H1 (cell line): ENCODE data around the gene RTKN2. TPM values are rescaled to one million over a fixed set of nuclear protein-coding genes. Genes with fewer than 3 reads are reported as not detected.

Experiments
- CTCF ChIA-PET: fragments of 300-600 bp; sonication (Branson Sonifier 250); formaldehyde crosslinking; loops from one replicate; lab custom pipeline; 2021; ENCODE audit not compliant: partially characterized antibody; lab: Charles Lee
- POLR2A ChIA-PET: fragments of 300-600 bp; sonication (Branson Sonifier 250); formaldehyde crosslinking; loops from one replicate; lab custom pipeline; 2021; ENCODE audit warnings: inconsistent platforms; ENCODE audit not compliant: partially characterized antibody; lab: Charles Lee
- DNase-seq, 2 experiments: peaks; one replicate each; pipeline versions ENCODE4 v3.0.0 to v3.0.0-alpha.2; 2010 to 2022; ENCODE audit warnings: low spot score in 2 of 2, low read depth in 1 of 2, mixed read lengths in 1 of 2
- FAIRE-seq: peaks from 2 replicates; lab custom pipeline; 2011; peaks lifted over from hg19 to GRCh38; lab: Jason Lieb, UNC
- H2AFZ ChIP-seq: 2 replicates; pipeline ENCODE4 v1.8.1; 2012; ENCODE audit warnings: low read length, inconsistent platforms
- H2AK5ac ChIP-seq: 2 replicates; pipeline ENCODE4 v1.6.1; 2013; ENCODE audit warnings: low read depth, low read length
- H2BK120ac ChIP-seq: replicated peaks from 2 replicates; pipeline ENCODE3; 2013; ENCODE audit warnings: low read depth, low read length, inconsistent platforms
- H2BK12ac ChIP-seq: 2 replicates; pipeline ENCODE4 v1.6.1; 2013; ENCODE audit warnings: low read depth, low read length
- H2BK15ac ChIP-seq: 2 replicates; pipeline ENCODE4 v1.6.1; 2013; ENCODE audit warnings: low read length
- H2BK20ac ChIP-seq: 2 replicates; pipeline ENCODE4 v1.6.1; 2013; ENCODE audit warnings: low read length
- H2BK5ac ChIP-seq: 2 replicates; pipeline ENCODE4 v1.6.1; 2013; ENCODE audit warnings: low read depth, low read length
- H3K14ac ChIP-seq: 2 replicates; pipeline ENCODE4 v1.6.1; 2013; ENCODE audit warnings: inconsistent platforms; ENCODE audit not compliant: insufficient read length
- H3K18ac ChIP-seq: 2 replicates; pipeline ENCODE4 v1.6.1; 2013; ENCODE audit warnings: low read length; ENCODE audit errors: extremely low read depth
- H3K23ac ChIP-seq: 2 replicates; pipeline ENCODE4 v1.6.1; 2013; ENCODE audit warnings: inconsistent platforms; ENCODE audit not compliant: insufficient read length
- H3K23me2 ChIP-seq: 2 replicates; pipeline ENCODE4 v1.6.1; 2013; ENCODE audit warnings: low read depth, low read length
- H3K27ac ChIP-seq: 2 replicates; pipeline ENCODE4 v1.6.1; 2011; ENCODE audit warnings: low read depth, low read length, inconsistent platforms
- H3K27me3 ChIP-seq, 4 experiments: replicated peaks in 1 of 4; 1 replicate in 1 of 4; 2 replicates in 3 of 4; pipeline versions ENCODE4 v1.6.1 to v1.8.1; 2011 to 2013; ENCODE audit warnings: low read length in 3 of 4, mild to moderate bottlenecking in 3 of 4, inconsistent platforms in 2 of 4, mixed read lengths in 2 of 4, moderate library complexity in 1 of 4; ENCODE audit not compliant: control insufficient read depth in 3 of 4, insufficient read depth in 3 of 4; ENCODE audit errors: extremely low read depth in 1 of 4
- H3K36me3 ChIP-seq, 4 experiments: 2 replicates each; pipeline versions ENCODE4 v1.6.1 to v1.8.1; 2011 to 2013; ENCODE audit warnings: mild to moderate bottlenecking in 4 of 4, low read length in 3 of 4, moderate library complexity in 2 of 4, control low read depth in 1 of 4, inconsistent platforms in 1 of 4; ENCODE audit not compliant: insufficient read depth in 4 of 4, control insufficient read depth in 2 of 4
- H3K4ac ChIP-seq: replicated peaks from 2 replicates; pipeline ENCODE3; 2013; ENCODE audit warnings: low read length, low read depth, mixed read lengths, inconsistent platforms; ENCODE audit not compliant: insufficient read length
- H3K4me1 ChIP-seq, 4 experiments: replicated peaks in 1 of 4; 1 replicate in 1 of 4; 2 replicates in 3 of 4; pipeline versions ENCODE4 v1.6.1 to v1.8.1; 2011 to 2013; ENCODE audit warnings: low read length in 3 of 4, inconsistent platforms in 2 of 4, mixed read lengths in 1 of 4; ENCODE audit not compliant: insufficient read depth in 4 of 4, control insufficient read depth in 3 of 4
- H3K4me2 ChIP-seq, 2 experiments: 2 replicates each; pipeline versions ENCODE4 v1.6.1 to v1.8.1; 2011 to 2013; ENCODE audit warnings: low read depth in 2 of 2, low read length in 2 of 2, control low read depth in 1 of 2, inconsistent platforms in 1 of 2, mild to moderate bottlenecking in 1 of 2; ENCODE audit not compliant: insufficient read depth in 1 of 2
- H3K4me3 ChIP-seq, 4 experiments: fragments of 200-600, 300-600 bp in 1 of 4; sonication (generic), shearing (Covaris generic), sonication (Bioruptor Twin) in 1 of 4; 2 replicates each; pipeline versions ENCODE4 v1.5.1 to v1.8.1; 2011 to 2016; ENCODE audit warnings: low read length in 4 of 4, low read depth in 3 of 4, control low read depth in 2 of 4, inconsistent platforms in 2 of 4, mild to moderate bottlenecking in 2 of 4, mixed read lengths in 1 of 4, moderate library complexity in 1 of 4; ENCODE audit not compliant: insufficient read depth in 2 of 4; ENCODE audit errors: extremely low read depth in 1 of 4
- H3K56ac ChIP-seq: replicated peaks from 2 replicates; pipeline ENCODE3; 2013; ENCODE audit warnings: low read depth, mild to moderate bottlenecking, mixed read lengths, low read length, inconsistent platforms; ENCODE audit not compliant: insufficient read length
- H3K79me1 ChIP-seq: 2 replicates; pipeline ENCODE4 v1.6.1; 2013; ENCODE audit warnings: low read depth, low read length, control low read depth
- H3K79me2 ChIP-seq, 2 experiments: 2 replicates each; pipeline versions ENCODE4 v1.6.1 to v1.8.1; 2012 to 2013; ENCODE audit warnings: low read length in 2 of 2, mild to moderate bottlenecking in 2 of 2, inconsistent platforms in 1 of 2; ENCODE audit not compliant: insufficient read depth in 2 of 2, control insufficient read depth in 1 of 2
- H3K9ac ChIP-seq, 4 experiments: replicated peaks in 1 of 4; 1 replicate in 1 of 4; 2 replicates in 3 of 4; pipeline versions ENCODE4 v1.6.1 to v1.8.1; 2011 to 2013; ENCODE audit warnings: low read depth in 3 of 4, low read length in 3 of 4, control low read depth in 2 of 4, mild to moderate bottlenecking in 2 of 4, moderate library complexity in 2 of 4, inconsistent platforms in 1 of 4; ENCODE audit errors: extremely low read depth in 1 of 4
- H3K9me3 ChIP-seq, 2 experiments: 2 replicates each; pipeline versions ENCODE4 v1.6.1 to v1.8.1; 2012 to 2013; ENCODE audit warnings: mild to moderate bottlenecking in 2 of 2, moderate library complexity in 2 of 2, control low read depth in 1 of 2, inconsistent platforms in 1 of 2, low read depth in 1 of 2, low read length in 1 of 2, mixed read lengths in 1 of 2; ENCODE audit not compliant: insufficient read depth in 2 of 2
- H4K20me1 ChIP-seq, 2 experiments: replicated peaks in 1 of 2; 2 replicates each; pipeline versions ENCODE3 to v1.8.1; 2011 to 2013; ENCODE audit warnings: inconsistent platforms in 2 of 2, low read length in 2 of 2, mild to moderate bottlenecking in 1 of 2; ENCODE audit not compliant: insufficient read depth in 2 of 2, control insufficient read depth in 1 of 2
- H4K5ac ChIP-seq: 2 replicates; pipeline ENCODE4 v1.6.1; 2013; ENCODE audit warnings: low read length, low read depth, mixed read lengths, inconsistent platforms; ENCODE audit not compliant: insufficient read length
- H4K8ac ChIP-seq: 2 replicates; pipeline ENCODE4 v1.8.0; 2013; ENCODE audit warnings: mild to moderate bottlenecking, moderate library complexity, low read length, inconsistent platforms; ENCODE audit not compliant: insufficient read depth; ENCODE audit errors: extremely low read depth
- H4K91ac ChIP-seq: replicated peaks from 2 replicates; pipeline ENCODE3; 2013; ENCODE audit warnings: low read length, mixed read lengths, inconsistent platforms; ENCODE audit not compliant: insufficient read length
- ASH2L ChIP-seq: fragments of 200-600, 300-600 bp; sonication (generic); IDR thresholded peaks from one replicate; pipeline ENCODE4 v1.7.1; 2017; ENCODE audit warnings: low read length
- BCL11A ChIP-seq, 2 experiments: IDR thresholded peaks; one replicate each; pipeline ENCODE4 v1.6.1; 2011; ENCODE audit warnings: low read depth in 2 of 2, low read length in 2 of 2, mild to moderate bottlenecking in 2 of 2
- CBX5 ChIP-seq: fragments of 300-800, 300-1000 bp; sonication (generic); IDR thresholded peaks from 2 replicates; pipeline ENCODE4 v1.7.1; 2016; ENCODE audit warnings: antibody characterized with exemption, low read length, low read depth
- CTCF ChIP-seq, 3 experiments: IDR thresholded peaks; 1 replicate in 2 of 3; 2 replicates in 1 of 3; pipeline versions ENCODE4 v1.5.1 to v1.6.1; 2011; ENCODE audit warnings: low read length in 3 of 3, mild to moderate bottlenecking in 3 of 3, inconsistent platforms in 2 of 3, low read depth in 1 of 3, moderate library complexity in 1 of 3; ENCODE audit not compliant: insufficient read depth in 1 of 3; ENCODE audit errors: control extremely low read depth in 1 of 3
- FOSL1 ChIP-seq: IDR thresholded peaks from 2 replicates; pipeline ENCODE4 v1.6.1; 2011; ENCODE audit warnings: mild to moderate bottlenecking, low read depth, low read length, moderate library complexity; ENCODE audit not compliant: insufficient read depth
- GABPA ChIP-seq: IDR thresholded peaks from 2 replicates; pipeline ENCODE4 v1.6.1; 2011; ENCODE audit warnings: mild to moderate bottlenecking, low read length, moderate library complexity, borderline replicate concordance; ENCODE audit not compliant: insufficient read depth
- GTF2F1 ChIP-seq: IDR thresholded peaks from 2 replicates; pipeline ENCODE4 v1.6.1; 2012; ENCODE audit warnings: low read depth, low read length, improper control_type of control experiment, borderline replicate concordance
- MAFK ChIP-seq: IDR thresholded peaks from 2 replicates; pipeline ENCODE4 v1.6.1; 2012; ENCODE audit warnings: low read depth, mild to moderate bottlenecking, improper control_type of control experiment, low read length
- NANOG ChIP-seq: IDR thresholded peaks from 2 replicates; pipeline ENCODE4 v1.6.1; 2011; ENCODE audit warnings: low read length, low read depth, mild to moderate bottlenecking, inconsistent platforms; ENCODE audit not compliant: insufficient read depth, poor library complexity, severe bottlenecking
- RFX5 ChIP-seq: IDR thresholded peaks from 2 replicates; pipeline ENCODE4 v1.6.1; 2011; ENCODE audit warnings: low read depth, low read length, improper control_type of control experiment, borderline replicate concordance
- SAP30 ChIP-seq: fragments of 300-600 bp; sonication (generic); IDR thresholded peaks from 2 replicates; pipeline ENCODE4 v1.7.1; 2012; ENCODE audit warnings: low read length, moderate library complexity, mild to moderate bottlenecking, inconsistent platforms; ENCODE audit not compliant: insufficient read depth, insufficient replicate concordance
- YY1 ChIP-seq: IDR thresholded peaks from 2 replicates; pipeline ENCODE4 v1.6.1; 2011; ENCODE audit warnings: low read depth, mild to moderate bottlenecking, low read length
- WGBS, 2 experiments: shearing (Covaris generic) in 1 of 2; methylation state at CpG; one replicate each; pipeline versions ENCODE4 v1.1.6 to v1.1.7; 2013 to 2015; ENCODE audit warnings: low lambda C conversion rate in 2 of 2, mixed read lengths in 2 of 2, inconsistent platforms in 1 of 2, low coverage in 1 of 2, missing lambda C conversion rate in 1 of 2; ENCODE audit not compliant: insufficient replicate concordance in 2 of 2, insufficient coverage in 1 of 2, insufficient read length in 1 of 2; ENCODE audit errors: extremely low coverage in 1 of 2, missing lambda C conversion rate in 1 of 2; 5-methylcytosine and 5-hydroxymethylcytosine counted together
- polyA plus RNA-seq, 7 experiments: library from polyadenylated mRNA; depleted of rRNA in 3 of 7; stranded (reverse) in 5 of 7; unstranded in 2 of 7; fragments of >200 nt in 5 of 7; fragments of 200-250 nt in 2 of 7; gene quantifications; 1 replicate in 5 of 7; 2 replicates in 1 of 7; 4 replicates in 1 of 7; pipeline versions ENCODE4 v1.2.1 to v1.2.3, GENCODE V29; 2011 to 2013; ENCODE audit warnings: missing spikeins in 2 of 7, mixed read lengths in 2 of 7
- total RNA-seq: library from RNA; stranded (reverse); fragmentation: NEBNext Ultra II Directional; extraction: Animal tissue kit (Norgen Biotek cat#: 25700); gene quantifications from 2 replicates; pipeline ENCODE4 v1.2.1, GENCODE V29; 2021

RTKN2 gene
- total and polyA plus RNA-seq, 2 of the 8 experiments (the other 6 are each of a cell fraction or from before 2014, with no cell fraction given) = 5.1 to 24.6 TPM

- no peak overlapping the region for H3K4me3 ChIP-seq
- 97% methylated on average over 3 of the region's 3 CpGs; no CpG with 5 or more reads in 1 of the 2 experiments for WGBS, 2 experiments
- no peak overlapping the region for H2BK15ac ChIP-seq
- no peaks in the 10 kb centered on the region for H3K23me2 ChIP-seq
- no peaks in the 10 kb centered on the region for H3K27me3 ChIP-seq
- H4K5ac ChIP-seq = no peak overlapping the region
- H2BK20ac ChIP-seq = no peak overlapping the region
- H2AFZ ChIP-seq = no peak overlapping the region
- H3K14ac ChIP-seq = no peak overlapping the region
- no peak overlapping the region for H3K56ac ChIP-seq
- no peaks in the 10 kb centered on the region; the same call in 1 of the 2 replicates for H3K79me1 ChIP-seq
- H2BK120ac ChIP-seq = no peak overlapping the region
- no peaks in the 10 kb centered on the region for H4K20me1 ChIP-seq
- H3K4ac ChIP-seq = no peak overlapping the region
- no peaks in the 10 kb centered on the region for H3K79me2 ChIP-seq
- no peak overlapping the region for H3K9ac ChIP-seq
- POLR2A ChIA-PET = no interaction called here
- no peaks in the 10 kb centered on the region for H3K36me3 ChIP-seq
- no peaks in the 10 kb centered on the region for H3K9me3 ChIP-seq
- CTCF ChIA-PET = interaction anchor here (1.4 kb wide), 1 partner anchor 261 kb away, joined by 3 read pairs; no protein-coding TSS in a partner anchor
- H3K4me2 ChIP-seq = no peak overlapping the region
- no peak overlapping the region for H3K18ac ChIP-seq
- H3K4me1 ChIP-seq = no peaks in the 10 kb centered on the region
- no peak for DNase-seq
- no peak overlapping the region for H3K23ac ChIP-seq
- H2AK5ac ChIP-seq = no peak overlapping the region
- H4K91ac ChIP-seq = no peak overlapping the region
- H4K8ac ChIP-seq = no peak overlapping the region
- H3K27ac ChIP-seq = no peak overlapping the region
- FAIRE-seq = no peak
- H2BK5ac ChIP-seq = no peak overlapping the region
- H2BK12ac ChIP-seq = no peak overlapping the region
- TF ChIP-seq FOSL1 (no peak), CBX5 (no peak), RFX5 (no peak), CTCF (IDR thresholded peaks at IDR 0.05; ENCODE audit: control extremely low read depth in 1 of 3, insufficient read depth in 1 of 3, low read depth in 1 of 3, low read length in 3 of 3) (no peak), SAP30 (no peak), GABPA (no peak), GTF2F1 (no peak), MAFK (no peak), NANOG (no peak), BCL11A (IDR thresholded peaks at IDR 0.05; ENCODE audit: low read depth in 2 of 2, low read length in 2 of 2) (no peak), ASH2L (no peak), YY1 (no peak)
Measured at GRCh38 chr10:62159351-62159750, 109.3 kb downstream of the RTKN2 start.
